Measurements from ENCODE around the gene HOXB9. TPM values are rescaled to one million over a fixed set of nuclear protein-coding genes. Genes with fewer than 3 reads are reported as not detected.

HOXB9 gene
- total and polyA plus RNA-seq, 2 experiments from 2014 or later, result 1.5 to 2.5 TPM

DNA sequence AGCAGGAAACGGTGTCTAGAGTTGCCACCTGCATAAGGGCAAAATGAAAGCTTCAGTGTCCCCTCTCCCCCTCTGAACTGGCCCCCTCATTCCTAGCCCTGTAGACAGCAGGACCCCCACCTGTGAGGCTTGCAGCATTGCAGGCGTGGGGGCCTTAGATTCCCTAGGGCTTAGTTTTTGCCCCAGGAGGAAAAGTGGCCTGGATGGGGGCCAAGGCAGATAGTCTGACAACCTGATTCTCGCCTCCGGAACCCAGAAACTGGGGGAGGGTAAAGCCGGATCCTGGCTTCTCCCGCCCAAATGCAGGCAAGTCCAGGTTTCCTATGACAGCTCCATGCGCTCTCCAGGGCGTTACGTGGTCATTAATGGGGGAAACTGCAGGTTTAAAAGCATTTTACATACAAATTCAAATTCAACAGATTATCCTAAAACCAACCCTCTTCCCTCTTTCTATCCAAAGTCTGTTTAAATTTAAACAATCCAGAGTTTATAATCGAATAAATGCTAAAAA is 20.7 kb downstream of the HOXB9 start:
- no peaks in the 10 kb centered on the region for H3K36me3 ChIP-seq (replicated peaks; ENCODE audit: insufficient read depth, low read depth)
- no peaks in the 10 kb centered on the region for H3K79me2 ChIP-seq
- H4K20me1 ChIP-seq (ENCODE audit: insufficient read depth, poor library complexity, severe bottlenecking), result no peaks in the 10 kb centered on the region
- H3K9me2 ChIP-seq (replicated peaks; ENCODE audit: insufficient read depth), result no peaks in the 10 kb centered on the region
- 39% methylated on average over 10 of the region's 10 CpGs for WGBS (ENCODE audit: low lambda C conversion rate, missing lambda C conversion rate)
- H3K4me2 ChIP-seq, result peak overlapping the region; percentile 71
- H3K9me3 ChIP-seq (ENCODE audit: low read depth), result no peaks in the 10 kb centered on the region
- peak overlapping the region; percentile 56 for H3K27ac ChIP-seq
- TF ChIP-seq EZH2 (IDR thresholded peaks at IDR 0.05; ENCODE audit: borderline replicate concordance) (no peak), EZH2phosphoT487 (IDR thresholded peaks at IDR 0.05; ENCODE audit: low read depth, severe bottlenecking, unreplicated experiment) (no peak)
- TF ChIP-seq, protein P1, sequence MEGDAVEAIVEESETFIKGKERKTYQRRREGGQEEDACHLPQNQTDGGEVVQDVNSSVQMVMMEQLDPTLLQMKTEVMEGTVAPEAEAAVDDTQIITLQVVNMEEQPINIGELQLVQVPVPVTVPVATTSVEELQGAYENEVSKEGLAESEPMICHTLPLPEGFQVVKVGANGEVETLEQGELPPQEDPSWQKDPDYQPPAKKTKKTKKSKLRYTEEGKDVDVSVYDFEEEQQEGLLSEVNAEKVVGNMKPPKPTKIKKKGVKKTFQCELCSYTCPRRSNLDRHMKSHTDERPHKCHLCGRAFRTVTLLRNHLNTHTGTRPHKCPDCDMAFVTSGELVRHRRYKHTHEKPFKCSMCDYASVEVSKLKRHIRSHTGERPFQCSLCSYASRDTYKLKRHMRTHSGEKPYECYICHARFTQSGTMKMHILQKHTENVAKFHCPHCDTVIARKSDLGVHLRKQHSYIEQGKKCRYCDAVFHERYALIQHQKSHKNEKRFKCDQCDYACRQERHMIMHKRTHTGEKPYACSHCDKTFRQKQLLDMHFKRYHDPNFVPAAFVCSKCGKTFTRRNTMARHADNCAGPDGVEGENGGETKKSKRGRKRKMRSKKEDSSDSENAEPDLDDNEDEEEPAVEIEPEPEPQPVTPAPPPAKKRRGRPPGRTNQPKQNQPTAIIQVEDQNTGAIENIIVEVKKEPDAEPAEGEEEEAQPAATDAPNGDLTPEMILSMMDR (IDR thresholded peaks at IDR 0.05; ENCODE audit: poor library complexity), result no peak
- peaks cover 96% of the 10 kb centered on the region for H3K27me3 ChIP-seq
- no peak overlapping the region for H3K4me3 ChIP-seq
- peaks cover 6% of the 10 kb centered on the region for H3K4me1 ChIP-seq (ENCODE audit: insufficient read depth)
- DNase-seq (ENCODE audit: low spot score), result no peak
- H2AFZ ChIP-seq, result no peak overlapping the region

DNA sequence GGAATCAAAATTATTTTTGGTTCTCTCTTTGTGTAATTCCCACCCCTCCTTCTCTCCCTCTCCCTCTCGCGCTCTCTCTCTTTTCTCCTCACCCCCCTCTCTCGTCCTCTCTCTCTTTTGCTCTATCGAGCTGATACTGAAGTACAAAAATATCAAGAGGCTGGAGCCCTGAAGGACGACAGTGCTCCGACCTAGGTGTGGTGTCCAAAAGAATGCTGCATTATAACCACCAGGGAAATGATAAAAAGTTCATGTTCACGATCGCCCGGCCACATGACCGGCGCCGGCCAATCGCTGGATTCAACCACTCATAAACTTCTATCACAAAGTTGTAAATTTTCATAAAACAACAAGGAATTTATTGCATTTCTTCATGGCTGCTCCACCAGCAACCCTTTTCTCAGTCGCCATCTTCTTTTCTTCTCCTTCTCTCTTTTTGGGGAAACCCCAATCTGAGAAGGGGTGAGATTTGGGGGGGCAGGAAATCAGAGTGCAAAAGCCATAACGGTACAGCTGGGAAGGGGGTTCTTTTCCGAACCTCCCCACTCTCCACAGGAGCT is 21.3 kb downstream of the HOXB9 start, which contains the start of gene HOXB6:
Gene HOXB6, minus strand, starts transcription at position 217 of the 560 bp plus-strand sequence. CDS start 6,836 bp downstream, outside the sequence.
- DNase-seq (ENCODE audit: low spot score), result peak; percentile 38
- Histone ChIP-seq H3K27me3 (peaks cover 96% of the 10 kb centered on the region), H3K4me1 (ENCODE audit: insufficient read depth) (peaks cover 6% of the 10 kb centered on the region), H2AFZ (no peak within 1 kb of the TSS), H3K79me2 (no peaks in the 10 kb centered on the region), H3K9me2 (replicated peaks; ENCODE audit: insufficient read depth) (no peaks in the 10 kb centered on the region), H4K20me1 (ENCODE audit: insufficient read depth, poor library complexity, severe bottlenecking) (no peaks in the 10 kb centered on the region), H3K4me3 (peak within 1 kb of the TSS; percentile 15), H3K36me3 (replicated peaks; ENCODE audit: insufficient read depth, low read depth) (no peaks in the 10 kb centered on the region), H3K27ac (peak within 1 kb of the TSS; percentile 81), H3K4me2 (peak within 1 kb of the TSS; percentile 71), H3K9me3 (ENCODE audit: low read depth) (no peaks in the 10 kb centered on the region)
- 33% methylated on average over 16 of the region's 16 CpGs for WGBS (ENCODE audit: low lambda C conversion rate, missing lambda C conversion rate)
- TF ChIP-seq, protein P1 (IDR thresholded peaks at IDR 0.05; ENCODE audit: poor library complexity), result no peak
- no peak for TF ChIP-seq EZH2 (IDR thresholded peaks at IDR 0.05; ENCODE audit: borderline replicate concordance)
- TF ChIP-seq EZH2phosphoT487 (IDR thresholded peaks at IDR 0.05; ENCODE audit: low read depth, severe bottlenecking, unreplicated experiment), result no peak

DNA sequence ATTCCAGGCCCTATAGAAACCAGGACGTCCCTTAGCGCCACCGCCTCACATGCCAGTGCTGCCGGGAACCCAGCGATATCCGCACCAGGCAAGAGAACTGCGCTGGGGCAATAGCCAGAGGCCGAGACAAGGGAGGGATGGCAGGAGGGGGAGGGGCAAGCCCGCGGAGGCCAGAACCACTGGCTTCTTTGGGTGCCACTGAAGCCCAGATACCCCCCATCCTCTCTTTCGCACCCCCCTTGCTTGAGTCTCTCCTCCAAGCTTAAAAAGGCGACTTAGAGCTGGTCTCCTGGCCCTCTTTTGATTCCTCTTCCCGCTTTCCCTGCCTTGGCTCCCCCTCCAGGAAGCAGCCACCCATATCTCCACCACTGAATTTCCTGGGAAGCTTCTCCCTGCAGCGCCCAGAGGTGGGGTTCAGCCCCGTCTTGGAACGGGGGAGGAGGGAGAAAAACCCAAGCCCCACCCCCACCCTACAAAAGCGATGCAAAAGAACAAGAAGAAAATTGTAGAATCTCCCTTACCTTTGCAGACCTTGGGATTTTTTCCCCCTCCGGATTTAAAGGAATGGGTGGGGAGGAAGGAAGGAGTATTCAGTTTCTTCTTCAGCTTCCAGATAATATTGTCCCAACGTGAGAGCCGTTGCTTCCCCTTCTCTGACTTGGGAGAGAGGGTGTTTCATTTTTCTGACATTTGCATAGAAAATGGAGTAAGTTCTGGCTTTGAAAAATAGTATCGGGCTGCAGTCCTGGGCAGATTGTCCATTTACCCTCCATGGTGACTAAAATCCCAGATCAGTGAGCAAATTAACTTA is 22.0 kb downstream of the HOXB9 start:
- Histone ChIP-seq H2AFZ (no peak overlapping the region), H3K4me3 (peak overlapping the region; percentile 15), H3K4me2 (peak overlapping the region; percentile 71), H3K79me2 (no peaks in the 10 kb centered on the region), H3K9me3 (ENCODE audit: low read depth) (no peaks in the 10 kb centered on the region), H3K36me3 (replicated peaks; ENCODE audit: insufficient read depth, low read depth) (no peaks in the 10 kb centered on the region), H3K4me1 (ENCODE audit: insufficient read depth) (peaks cover 6% of the 10 kb centered on the region), H4K20me1 (ENCODE audit: insufficient read depth, poor library complexity, severe bottlenecking) (no peaks in the 10 kb centered on the region), H3K27me3 (peaks cover 96% of the 10 kb centered on the region), H3K27ac (peak overlapping the region; percentile 81), H3K9me2 (replicated peaks; ENCODE audit: insufficient read depth) (no peaks in the 10 kb centered on the region)
- 9% methylated on average over 21 of the region's 21 CpGs for WGBS (ENCODE audit: low lambda C conversion rate, missing lambda C conversion rate)
- peak; percentile 40 for DNase-seq (ENCODE audit: low spot score)
- TF ChIP-seq EZH2 (IDR thresholded peaks at IDR 0.05; ENCODE audit: borderline replicate concordance) (peak; percentile 26), EZH2phosphoT487 (IDR thresholded peaks at IDR 0.05; ENCODE audit: low read depth, severe bottlenecking, unreplicated experiment) (peak; percentile 59)
- TF ChIP-seq, protein P1 (IDR thresholded peaks at IDR 0.05; ENCODE audit: poor library complexity), result no peak

All from hepatocyte (in vitro differentiated cells).